Astrocyte (in vitro differentiated cells and primary cell): ENCODE measurements around the gene SAMD4A.

Experiments used
- CTCF ChIP-seq: IDR thresholded peaks from 2 replicates; pipeline ENCODE4 v1.5.1; 2011; ENCODE audit warnings: low read depth, mild to moderate bottlenecking, inconsistent platforms, low read length, moderate library complexity; ENCODE audit not compliant: insufficient read depth
- EZH2 ChIP-seq: IDR thresholded peaks from 2 replicates; pipeline ENCODE4 v1.6.1; 2012; ENCODE audit warnings: mild to moderate bottlenecking, low read length, inconsistent platforms; ENCODE audit not compliant: insufficient read depth

DNA sequence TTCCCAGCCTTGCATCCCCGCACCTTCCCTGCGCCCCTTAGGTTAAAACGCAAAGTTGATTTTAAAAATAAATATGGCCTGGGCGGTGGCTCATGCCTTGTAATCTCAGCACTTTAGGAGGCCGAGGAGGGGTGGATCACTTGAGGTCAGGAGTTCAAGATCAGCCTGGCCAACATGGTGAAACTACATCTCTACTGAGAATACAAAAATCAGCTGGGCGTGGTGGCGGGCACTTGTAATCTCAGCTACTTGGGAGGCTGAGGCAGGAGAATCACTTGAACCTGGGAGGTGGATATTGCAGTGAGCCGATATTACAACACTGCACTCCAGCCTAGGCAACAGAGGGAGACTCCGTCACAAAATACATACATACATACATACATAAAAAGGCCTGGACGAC, 239.7 kb downstream of the SAMD4A start:
- TF ChIP-seq CTCF (no peak), EZH2 (no peak)
